ENCODE measurements around the gene YBX3. TPM values are rescaled to one million over a fixed set of nuclear protein-coding genes. Genes with fewer than 3 reads are reported as not detected.

The YBX3 gene
- total and polyA plus RNA-seq, 2 of the 13 experiments (the other 11 are each of a cell fraction or from before 2014, with no cell fraction given), result 77.5 to 99.6 TPM

GRCh38 chr12:10721651-10722501 lies 1.2 kb downstream of the YBX3 start (continued):
- no peak for TF ChIP-seq DMTF1 (CRISPR knock-in tag; IDR thresholded peaks at IDR 0.05)
- peak in 1 of 2 experiments; percentile 68; a peak in 2 of 4 replicates for TF ChIP-seq KLF16 (CRISPR knock-in tag; IDR thresholded peaks at IDR 0.05)
- TF ChIP-seq, protein P1, sequence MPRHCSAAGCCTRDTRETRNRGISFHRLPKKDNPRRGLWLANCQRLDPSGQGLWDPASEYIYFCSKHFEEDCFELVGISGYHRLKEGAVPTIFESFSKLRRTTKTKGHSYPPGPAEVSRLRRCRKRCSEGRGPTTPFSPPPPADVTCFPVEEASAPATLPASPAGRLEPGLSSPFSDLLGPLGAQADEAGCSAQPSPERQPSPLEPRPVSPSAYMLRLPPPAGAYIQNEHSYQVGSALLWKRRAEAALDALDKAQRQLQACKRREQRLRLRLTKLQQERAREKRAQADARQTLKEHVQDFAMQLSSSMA (CRISPR knock-in tag; IDR thresholded peaks at IDR 0.05), result no peak
- TF ChIP-seq ZNF580 (CRISPR knock-in tag; IDR thresholded peaks at IDR 0.05; ENCODE audit: borderline replicate concordance, low read depth), result no peak
- TF ChIP-seq ZNF558 (CRISPR knock-in tag; IDR thresholded peaks at IDR 0.05; ENCODE audit: borderline replicate concordance), result no peak
- TF ChIP-seq HNRNPK (IDR thresholded peaks at IDR 0.05; ENCODE audit: low read depth, low read length, poor library complexity, severe bottlenecking), result no peak
- peak; percentile 94 for TF ChIP-seq ZNF335 (CRISPR knock-in tag; IDR thresholded peaks at IDR 0.05)
- 0 out of 2 replicates have a peak, but pooled peaks have one; percentile 23 for TF ChIP-seq ZNF274 (CRISPR knock-in tag; IDR thresholded peaks at IDR 0.05)
- TF ChIP-seq, protein P2, sequence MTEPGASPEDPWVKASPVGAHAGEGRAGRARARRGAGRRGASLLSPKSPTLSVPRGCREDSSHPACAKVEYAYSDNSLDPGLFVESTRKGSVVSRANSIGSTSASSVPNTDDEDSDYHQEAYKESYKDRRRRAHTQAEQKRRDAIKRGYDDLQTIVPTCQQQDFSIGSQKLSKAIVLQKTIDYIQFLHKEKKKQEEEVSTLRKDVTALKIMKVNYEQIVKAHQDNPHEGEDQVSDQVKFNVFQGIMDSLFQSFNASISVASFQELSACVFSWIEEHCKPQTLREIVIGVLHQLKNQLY (CRISPR knock-in tag; IDR thresholded peaks at IDR 0.05), result no peak
- TF ChIP-seq ZNF670 (CRISPR knock-in tag; IDR thresholded peaks at IDR 0.05; ENCODE audit: borderline replicate concordance), result peak; percentile 85; the same call in 1 of the 2 replicates
- TF ChIP-seq, protein P3, sequence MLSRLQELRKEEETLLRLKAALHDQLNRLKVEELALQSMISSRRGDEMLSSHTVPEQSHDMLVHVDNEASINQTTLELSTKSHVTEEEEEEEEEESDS (CRISPR knock-in tag; IDR thresholded peaks at IDR 0.05; ENCODE audit: borderline replicate concordance), result no peak
- TF ChIP-seq ZMAT3 (CRISPR knock-in tag; conservative IDR thresholded peaks at IDR 0.05), result no peak
- TF ChIP-seq POGZ (CRISPR knock-in tag; IDR thresholded peaks at IDR 0.05), result peak; percentile 56
- no peak for TF ChIP-seq ZNF724P (CRISPR knock-in tag; IDR thresholded peaks at IDR 0.05; ENCODE audit: borderline replicate concordance)
- no peak for TF ChIP-seq AFF4 (CRISPR knock-in tag; IDR thresholded peaks at IDR 0.05)
- no peak for TF ChIP-seq BRD4 (CRISPR knock-in tag; IDR thresholded peaks at IDR 0.05)
- TF ChIP-seq ZFP36L2 (CRISPR knock-in tag; IDR thresholded peaks at IDR 0.05), result no peak

All from HepG2 (cell line).